PC-9 (cell line): ENCODE results near the gene SLC25A27. TPM values are rescaled to one million over a fixed set of nuclear protein-coding genes. Genes with fewer than 3 reads are reported as not detected.

Source experiments
- BruUV-seq: library from RNA; stranded (reverse); fragments of 400-500 nt; replicated peaks from 2 replicates; lab custom pipeline; 2021; lab: Mats Ljungman, UMichigan
- CTCF ChIA-PET: fragments of 300-600 bp; sonication (Branson Sonifier 250); formaldehyde crosslinking; loops from one replicate; lab custom pipeline; 2022; ENCODE audit warnings: antibody characterized with exemption; lab: Charles Lee
- POLR2A ChIA-PET: fragments of 300-600 bp; sonication (Branson Sonifier 250); formaldehyde crosslinking; loops from one replicate; lab custom pipeline; 2022; ENCODE audit warnings: antibody characterized with exemption; ENCODE audit not compliant: unreplicated experiment; lab: Charles Lee
- DNase-seq, 2 experiments: peaks; one replicate each; pipeline versions ENCODE4 v3.0.0 to v3.0.0-alpha.2; 2015 to 2022; ENCODE audit warnings: mixed read lengths in 1 of 2
- H2AFZ ChIP-seq: fragments of 200-600 bp; sonication (generic); 2 replicates; pipeline ENCODE4 v1.8.1; 2017; ENCODE audit warnings: antibody characterized with exemption
- H3F3A ChIP-seq: fragments of 200-600 bp; sonication (generic); 2 replicates; pipeline ENCODE4 v1.8.1; 2017; ENCODE audit warnings: antibody characterized with exemption, mild to moderate bottlenecking, low read depth; ENCODE audit not compliant: insufficient read depth
- H3K27ac ChIP-seq: fragments of 200-600 bp; sonication (generic); 2 replicates; pipeline ENCODE4 v1.6.1; 2016; ENCODE audit warnings: mixed run types
- H3K27me3 ChIP-seq: fragments of 200-600 bp; sonication (generic); 2 replicates; pipeline ENCODE4 v1.6.1; 2016; ENCODE audit warnings: low read depth, mixed run types; ENCODE audit not compliant: insufficient read depth
- H3K36me3 ChIP-seq: fragments of 200-600 bp; sonication (generic); 2 replicates; pipeline ENCODE4 v1.6.1; 2016; ENCODE audit warnings: low read depth, mixed run types
- H3K4me1 ChIP-seq: fragments of 200-600 bp; sonication (generic); replicated peaks from 2 replicates; pipeline ENCODE4 v1.6.1; 2016; ENCODE audit warnings: mixed run types; ENCODE audit not compliant: insufficient read depth
- H3K4me2 ChIP-seq: fragments of 200-600 bp; sonication (generic); 2 replicates; pipeline ENCODE4 v1.6.1; 2017; ENCODE audit warnings: mixed run types
- H3K4me3 ChIP-seq: fragments of 200-600 bp; sonication (generic); 2 replicates; pipeline ENCODE4 v1.6.1; 2016; ENCODE audit warnings: mixed run types
- H3K79me2 ChIP-seq: fragments of 200-600 bp; sonication (generic); 2 replicates; pipeline ENCODE4 v1.6.1; 2017; ENCODE audit warnings: low read depth, mixed run types
- H3K9me2 ChIP-seq: fragments of 200-600 bp; sonication (generic); 2 replicates; pipeline ENCODE4 v1.8.1; 2017; ENCODE audit warnings: mild to moderate bottlenecking; ENCODE audit not compliant: insufficient read depth
- H3K9me3 ChIP-seq: fragments of 200-600 bp; sonication (generic); 2 replicates; pipeline ENCODE4 v1.8.1; 2016; ENCODE audit warnings: low read depth; ENCODE audit not compliant: insufficient read depth
- H4K20me1 ChIP-seq: fragments of 200-600 bp; sonication (generic); 2 replicates; pipeline ENCODE4 v1.8.1; 2017; ENCODE audit not compliant: insufficient read depth
- CTCF ChIP-seq: fragments of 200-600 bp; sonication (generic); conservative IDR thresholded peaks from 2 replicates; pipeline ENCODE4 v1.6.1; 2017; ENCODE audit warnings: mixed run types, antibody characterized with exemption, mild to moderate bottlenecking, moderate library complexity
- EZH2 ChIP-seq: fragments of 200-600 bp; sonication (generic); IDR thresholded peaks from 2 replicates; pipeline ENCODE4 v1.8.0; 2017; ENCODE audit warnings: antibody characterized with exemption, low read depth
- intact Hi-C: fragments of 100-400 bp; cut with micrococcal nuclease; formaldehyde crosslinking; loops from one replicate; pipeline ENCODE4 v1.10.0; 2022; ENCODE audit not compliant: unreplicated experiment
- total RNA-seq: library from RNA; stranded (reverse); gene quantifications from 2 replicates; pipeline ENCODE4 v1.2.3, GENCODE V29; 2021

SLC25A27 gene
- total RNA-seq, 1 experiment from 2014 or later = 25.0 TPM

GRCh38 chr6:46720401-46720800 lies 67.6 kb downstream of the SLC25A27 start:
- Histone ChIP-seq H3K4me2 (no peak overlapping the region), H3F3A (no peaks in the 10 kb centered on the region), H3K36me3 (no peaks in the 10 kb centered on the region), H3K4me1 (no peaks in the 10 kb centered on the region), H4K20me1 (no peaks in the 10 kb centered on the region), H2AFZ (no peak overlapping the region), H3K27me3 (no peaks in the 10 kb centered on the region), H3K9me2 (no peaks in the 10 kb centered on the region), H3K79me2 (no peaks in the 10 kb centered on the region), H3K4me3 (no peak overlapping the region), H3K27ac (no peak overlapping the region), H3K9me3 (0 out of 2 replicates have a peak, but pooled peaks cover 3% of the 10 kb centered on the region)
- POLR2A ChIA-PET = no interaction called here
- intact Hi-C loops = no loop called here
- CTCF ChIA-PET = no interaction called here
- no peak for DNase-seq
- no peak for TF ChIP-seq EZH2
- TF ChIP-seq CTCF = no peak
- no TSS peak for BruUV-seq

Other genes with a start within 250 kb of the SLC25A27 start
- gene RCAN2, start 161.5 kb upstream of the SLC25A27 start, total RNA-seq = 0.44 and 0.68 TPM in 2 replicates
- 2.9 and 5.6 TPM in 2 replicates for gene CYP39A1, start 157 bp upstream of the SLC25A27 start, total RNA-seq
- 0.23 and 0.57 TPM in 2 replicates for gene TDRD6, start 34.9 kb downstream of the SLC25A27 start, total RNA-seq
- 0.68 and 0.98 TPM in 2 replicates for gene PLA2G7, start 82.4 kb downstream of the SLC25A27 start, total RNA-seq
- gene ANKRD66, start 94.0 kb downstream of the SLC25A27 start, total RNA-seq = not detected in 2 replicates
- gene MEP1A, start 140.4 kb downstream of the SLC25A27 start, total RNA-seq = not detected in 2 replicates